Bronchial smooth muscle cell (primary cell): ENCODE results near the gene FAHD2A. TPM values are rescaled to one million over a fixed set of nuclear protein-coding genes. Genes with fewer than 3 reads are reported as not detected.

ENCODE experiments used
- total RNA-seq: library from RNA; depleted of rRNA; stranded (reverse); fragments of >200 nt; gene quantifications from 2 replicates; pipeline ENCODE4 v1.2.1, GENCODE V29; 2014

The FAHD2A gene, protein sequence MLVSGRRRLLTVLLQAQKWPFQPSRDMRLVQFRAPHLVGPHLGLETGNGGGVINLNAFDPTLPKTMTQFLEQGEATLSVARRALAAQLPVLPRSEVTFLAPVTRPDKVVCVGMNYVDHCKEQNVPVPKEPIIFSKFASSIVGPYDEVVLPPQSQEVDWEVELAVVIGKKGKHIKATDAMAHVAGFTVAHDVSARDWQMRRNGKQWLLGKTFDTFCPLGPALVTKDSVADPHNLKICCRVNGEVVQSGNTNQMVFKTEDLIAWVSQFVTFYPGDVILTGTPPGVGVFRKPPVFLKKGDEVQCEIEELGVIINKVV
- 22.2 and 22.7 TPM in 2 replicates for total RNA-seq

GRCh38 chr2:95402370-95403203, at the start of gene FAHD2A:
FAHD2A (plus strand) TSS chr2:95402708; CDS start chr2:95405559, 2,851 bp downstream.

Other genes starting within 250 kb of the FAHD2A start
- gene ZNF514, start 242.9 kb upstream of the FAHD2A start, total RNA-seq, result 11.8 and 12.8 TPM in 2 replicates
- gene ZNF2, start 236.9 kb upstream of the FAHD2A start, total RNA-seq, result 8.8 and 10.2 TPM in 2 replicates
- 4.2 and 4.4 TPM in 2 replicates for gene ZNF892, start 195.2 kb upstream of the FAHD2A start, total RNA-seq
- 1.1 and 4.1 TPM in 2 replicates for gene PROM2, start 128.3 kb upstream of the FAHD2A start, total RNA-seq
- 1.4 and 1.6 TPM in 2 replicates for gene KCNIP3, start 105.4 kb upstream of the FAHD2A start, total RNA-seq
- gene TRIM43B, start 82.0 kb downstream of the FAHD2A start, total RNA-seq, result not detected in 2 replicates
- gene TRIM43, start 189.3 kb downstream of the FAHD2A start, total RNA-seq, result not detected in 2 replicates